GM21367 (cell line): ENCODE data around the gene LRRC23.
"Not testable (repeated sequence)": the region's sequence is repeated elsewhere in the genome, so short reads cannot be mapped to it uniquely, and the experiment has no call there.

Source experiments
- ATAC-seq: cut with Tn5 transposase; IDR thresholded peaks from one replicate; pipeline ENCODE4 v1.9.1; 2021; ENCODE audit not compliant: unreplicated experiment

LRRC23 gene

DNA sequence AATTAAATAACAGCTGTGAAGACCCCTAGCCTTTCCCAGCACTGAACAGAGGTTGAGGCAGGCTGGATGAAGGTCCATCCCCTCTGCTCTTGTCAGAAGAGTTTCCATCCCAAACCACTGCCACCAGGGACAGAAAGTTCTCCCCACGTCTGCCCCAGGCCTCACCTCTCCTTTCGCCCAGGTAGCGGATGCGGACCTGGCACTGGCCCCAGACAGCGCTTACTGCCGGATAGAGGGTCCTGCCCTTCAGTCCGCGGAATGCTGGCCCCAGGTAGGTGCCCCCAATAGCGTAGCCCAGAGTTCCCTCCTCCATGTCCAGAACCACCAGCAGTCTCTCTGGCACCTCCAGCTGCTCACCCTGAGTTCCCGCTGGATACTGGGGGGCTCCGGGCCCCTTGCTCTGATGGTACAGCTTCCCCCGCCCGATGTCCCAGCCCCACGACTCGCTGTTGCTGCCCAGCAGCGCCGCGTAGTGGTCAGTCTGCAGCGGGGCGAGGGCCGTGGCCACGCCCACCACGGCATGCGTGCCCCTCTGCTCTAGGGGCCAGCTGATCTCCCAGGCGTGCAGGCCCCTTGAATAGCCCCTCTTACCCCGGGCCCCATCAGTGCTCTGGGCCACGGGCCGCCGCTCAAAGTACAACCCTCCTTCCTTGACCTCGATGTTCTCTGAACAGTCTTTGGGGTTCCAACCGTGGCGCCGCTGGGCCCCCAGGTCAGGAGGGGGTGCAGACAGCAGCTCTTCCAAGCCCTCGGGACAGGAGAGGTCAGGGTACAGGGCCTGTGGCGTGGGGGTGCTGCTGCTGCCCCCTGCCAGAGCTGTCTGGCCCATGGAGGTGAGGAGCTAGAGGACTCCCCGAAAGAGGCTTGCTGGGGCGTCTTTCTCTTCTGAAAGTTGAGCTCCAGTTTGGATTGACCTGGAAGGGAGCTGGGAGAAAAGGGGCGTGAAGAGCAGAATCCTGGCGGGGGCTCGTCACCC lies 32.3 kb upstream of the LRRC23 start:
- ATAC-seq = peak; percentile 28

DNA sequence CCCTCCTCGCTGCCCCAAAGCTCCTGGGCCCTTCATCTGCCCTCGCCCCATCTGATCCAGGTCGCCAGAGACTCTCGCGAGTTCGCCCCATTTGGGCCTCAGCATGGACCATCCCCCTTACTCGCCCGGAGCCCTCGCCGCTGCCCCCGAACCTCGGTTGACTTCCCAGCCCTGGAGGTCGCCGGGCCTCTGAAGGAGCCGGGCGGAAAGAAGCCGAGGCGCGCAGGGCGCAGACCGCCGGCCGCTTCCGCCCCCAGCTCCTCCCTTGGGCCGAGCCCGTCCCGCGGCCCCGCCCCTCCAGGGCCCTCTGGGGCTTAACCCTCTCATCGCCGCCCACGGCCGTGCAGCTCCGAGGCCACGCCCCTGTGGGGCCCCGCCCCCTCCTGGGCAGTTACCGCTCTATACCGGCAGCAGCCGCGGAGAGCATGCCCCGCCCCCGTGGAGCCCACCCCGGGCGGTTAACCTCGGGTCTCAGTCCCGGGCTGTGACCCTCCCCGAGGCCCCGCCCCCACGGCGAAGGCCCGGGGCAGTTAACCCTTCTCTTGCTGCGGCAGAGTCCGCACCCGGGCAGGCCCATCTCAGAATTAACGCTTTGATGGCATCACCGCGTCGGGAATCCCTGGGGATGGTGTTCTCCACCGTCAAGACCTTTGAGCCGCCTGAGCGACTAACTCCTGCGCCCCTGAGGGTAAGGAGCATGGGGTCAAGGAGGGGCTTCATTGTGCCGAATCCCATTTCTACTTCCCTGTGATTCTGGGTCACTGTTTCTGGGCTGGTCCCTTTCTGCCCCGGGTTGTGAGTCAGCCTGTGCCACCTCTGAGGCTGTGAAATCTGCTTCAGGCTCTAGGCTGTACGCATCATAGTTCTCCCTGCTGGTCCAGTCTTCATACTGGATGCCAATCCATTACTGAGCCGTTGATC lies 31.3 kb upstream of the LRRC23 start, which contains the start of gene SPSB2:
Gene SPSB2 (minus strand): TSS at position 210 of the 921 bp plus-strand sequence. CDS start 402 bp downstream, outside the sequence.
- peak; percentile 61 for ATAC-seq

DNA sequence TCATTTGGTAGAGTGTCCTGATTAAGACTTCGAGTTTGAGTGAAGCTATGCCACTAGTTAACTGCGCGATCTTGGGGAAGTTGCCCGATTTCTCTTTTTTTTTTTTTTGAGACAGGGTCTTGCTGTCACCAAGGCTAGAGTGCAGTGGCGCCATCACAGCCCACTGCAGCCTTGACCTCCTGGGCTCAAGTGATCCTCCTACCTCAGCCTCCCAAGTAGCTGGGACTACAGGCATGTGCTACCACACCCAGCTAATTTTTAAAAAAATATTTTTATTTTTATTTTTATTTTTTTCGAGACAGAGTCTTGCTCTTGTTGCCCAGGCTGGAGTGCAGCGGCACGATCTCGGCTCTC lies 30.6 kb upstream of the LRRC23 start:
- not testable (repeated sequence) for ATAC-seq

DNA sequence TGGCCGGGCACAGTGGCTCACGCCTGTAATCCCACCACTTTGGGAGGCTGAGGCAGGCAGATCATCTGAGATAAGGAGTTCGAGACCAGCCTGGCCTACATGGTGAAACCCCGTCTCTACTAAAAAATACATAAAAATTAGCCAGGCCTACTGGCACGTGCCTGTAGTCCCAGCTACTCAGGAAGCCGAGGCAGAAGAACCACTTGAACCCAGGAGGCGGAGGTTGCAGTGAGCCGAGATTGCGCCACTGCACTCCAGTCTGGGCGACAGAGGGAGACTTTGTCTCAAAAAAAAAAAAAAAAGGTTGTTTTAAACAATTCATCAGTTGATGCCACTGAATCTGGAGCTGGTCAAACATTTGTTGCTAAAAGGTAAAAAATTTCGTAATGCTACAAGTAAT lies 24.8 kb upstream of the LRRC23 start:
- not testable (repeated sequence) for ATAC-seq

DNA sequence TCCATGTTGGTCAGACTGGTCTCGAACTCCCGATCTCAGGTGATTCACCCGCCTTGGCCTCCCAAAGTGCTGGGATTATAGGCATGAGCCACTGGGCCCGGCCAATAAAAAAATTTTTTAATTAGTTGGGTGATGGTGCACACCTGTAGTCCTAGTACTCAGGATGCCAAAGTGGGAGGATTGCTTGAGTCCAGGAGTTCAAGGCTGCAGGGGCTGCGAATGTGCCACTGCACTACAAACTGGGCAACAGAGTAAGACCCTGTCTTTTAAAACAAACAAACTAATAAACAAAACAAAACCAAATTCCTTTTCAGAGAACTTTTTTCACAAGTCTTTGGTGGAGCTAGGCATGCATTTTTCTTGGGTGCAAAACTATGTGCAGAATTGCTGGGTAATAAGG lies 21.4 kb upstream of the LRRC23 start:
- ATAC-seq = no peak

DNA sequence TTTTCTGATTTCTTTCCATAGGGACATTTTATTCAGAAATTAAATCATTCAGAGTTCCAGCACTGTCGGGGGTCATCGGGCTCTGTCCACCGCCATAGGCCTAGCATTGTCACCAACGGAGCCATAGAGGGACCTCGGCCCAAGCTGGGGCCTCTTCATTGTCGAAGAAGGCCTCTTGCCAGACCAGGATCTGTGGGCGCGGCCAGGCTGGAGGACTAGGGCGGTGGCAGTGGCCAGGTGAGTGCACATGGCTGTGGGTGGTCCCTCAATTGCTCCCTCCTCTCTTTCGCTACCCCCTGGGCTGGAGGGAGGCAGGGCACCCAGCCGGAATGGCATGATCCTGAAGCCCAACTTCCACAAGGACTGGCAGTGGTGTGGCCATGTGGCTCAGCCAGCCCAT lies 20.9 kb upstream of the LRRC23 start:
- ATAC-seq = no peak

DNA sequence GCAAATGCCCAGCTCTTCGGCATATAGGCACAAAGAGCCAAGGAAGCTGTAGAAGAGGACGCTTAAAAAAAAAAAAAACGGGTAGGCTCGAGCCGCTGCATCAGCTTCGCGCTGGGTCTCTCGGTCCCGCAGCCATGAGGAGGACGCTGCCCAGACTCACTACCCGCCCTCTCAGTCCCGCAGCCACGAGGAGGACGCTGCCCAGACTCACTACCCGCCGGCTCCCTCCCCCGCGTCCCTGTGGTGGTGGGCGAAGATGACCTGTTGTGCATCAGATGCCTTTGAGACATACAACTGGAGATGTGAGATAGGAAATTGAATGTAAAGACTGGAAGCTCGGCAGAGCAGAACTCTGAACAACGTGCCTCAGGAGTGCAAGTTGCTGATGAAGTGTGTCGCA lies 20.1 kb upstream of the LRRC23 start:
- ATAC-seq = no peak

DNA sequence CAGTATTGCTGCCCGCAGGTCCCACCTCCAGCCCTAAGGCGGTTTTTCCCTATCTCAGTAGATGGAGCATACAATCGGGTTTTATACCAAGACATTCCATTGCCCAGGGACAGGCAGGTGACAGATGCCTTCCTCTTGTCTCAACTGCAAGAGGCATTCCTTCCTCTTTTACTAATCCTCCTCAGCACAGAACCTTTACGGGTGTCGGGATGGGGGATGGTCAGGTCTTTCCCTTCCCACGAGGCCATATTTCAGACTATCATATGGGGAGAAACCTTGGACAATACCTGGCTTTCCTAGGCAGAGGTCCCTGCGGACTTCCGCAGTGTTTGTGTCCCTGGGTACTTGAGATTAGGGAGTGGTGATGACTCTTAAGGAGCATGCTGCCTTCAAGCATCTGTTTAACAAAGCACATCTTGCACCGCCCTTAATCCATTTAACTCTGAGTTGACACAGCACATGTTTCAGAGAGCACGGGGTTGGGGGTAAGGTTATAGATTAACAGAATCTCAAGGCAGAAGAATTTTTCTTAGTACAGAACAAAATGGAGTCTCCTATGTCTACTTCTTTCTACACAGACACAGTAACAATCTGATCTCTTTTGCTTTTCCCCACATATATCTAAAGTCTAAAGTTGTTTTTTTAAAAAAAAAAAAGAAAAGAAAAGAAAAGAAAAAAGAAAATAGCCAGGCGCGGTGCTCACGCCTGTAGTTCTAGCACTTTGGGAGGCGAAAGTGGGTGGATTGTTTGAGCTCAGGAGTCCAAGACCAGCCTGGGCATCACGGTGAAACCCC lies 18.2 kb upstream of the LRRC23 start:
- not testable (repeated sequence) for ATAC-seq

DNA sequence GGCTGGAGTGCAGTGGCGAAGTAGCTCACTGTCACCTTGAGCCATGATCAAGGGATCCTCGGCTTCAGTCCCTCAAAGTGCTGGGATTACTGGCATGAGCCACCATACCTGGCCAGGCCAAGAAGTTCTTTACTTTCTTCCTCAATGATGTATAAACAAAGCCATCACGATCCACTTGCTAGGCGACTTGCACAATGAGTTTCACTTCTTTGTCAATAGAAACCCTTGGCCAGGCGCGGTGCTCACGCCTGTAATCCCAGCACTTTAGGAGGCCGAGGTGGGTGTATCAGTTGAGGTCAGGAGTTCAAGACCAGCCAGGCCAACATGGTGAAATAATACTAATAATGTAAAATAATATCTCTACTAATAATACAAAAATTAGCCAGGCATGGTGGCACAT lies 17.2 kb upstream of the LRRC23 start:
- ATAC-seq = no peak

DNA sequence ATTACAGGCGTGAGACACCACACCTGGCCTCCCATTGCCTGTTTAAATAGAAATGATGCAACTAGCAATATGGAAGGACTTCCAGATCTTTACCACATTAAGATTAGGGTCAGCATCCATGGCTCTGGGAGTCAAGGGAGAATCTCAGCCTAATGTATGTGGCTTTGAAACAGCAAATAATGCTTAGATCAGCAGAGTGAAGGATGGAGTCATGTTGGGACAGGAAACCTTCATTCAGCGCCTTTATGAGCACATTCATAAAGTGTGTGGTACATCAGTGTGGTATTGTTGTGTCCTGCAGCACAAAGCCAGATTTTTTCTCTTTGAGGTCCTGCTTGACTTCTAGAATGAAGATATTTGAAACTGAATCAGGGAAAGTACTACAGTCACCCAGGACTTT lies 16.3 kb upstream of the LRRC23 start:
- ATAC-seq = no peak

DNA sequence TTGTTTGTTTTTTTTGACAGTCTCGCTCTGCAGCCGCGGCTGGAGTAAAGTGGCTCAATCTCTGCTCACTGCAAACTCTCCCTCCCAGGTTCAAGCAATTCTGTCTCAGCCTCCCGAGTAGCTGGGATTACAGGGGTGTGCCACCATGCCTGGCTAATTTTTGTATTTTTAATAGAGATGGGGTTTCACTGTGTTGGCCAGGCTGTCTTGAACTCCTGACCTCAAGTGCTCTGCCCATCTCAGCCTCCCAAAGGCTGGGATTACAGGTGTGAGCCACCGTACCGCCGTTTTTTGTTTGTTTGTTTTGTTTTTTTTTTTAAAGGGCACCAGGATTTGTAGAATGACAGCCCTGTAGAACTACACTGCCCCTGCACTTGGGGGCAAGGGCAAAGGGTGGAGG lies 15.8 kb upstream of the LRRC23 start:
- not testable (repeated sequence) for ATAC-seq

DNA sequence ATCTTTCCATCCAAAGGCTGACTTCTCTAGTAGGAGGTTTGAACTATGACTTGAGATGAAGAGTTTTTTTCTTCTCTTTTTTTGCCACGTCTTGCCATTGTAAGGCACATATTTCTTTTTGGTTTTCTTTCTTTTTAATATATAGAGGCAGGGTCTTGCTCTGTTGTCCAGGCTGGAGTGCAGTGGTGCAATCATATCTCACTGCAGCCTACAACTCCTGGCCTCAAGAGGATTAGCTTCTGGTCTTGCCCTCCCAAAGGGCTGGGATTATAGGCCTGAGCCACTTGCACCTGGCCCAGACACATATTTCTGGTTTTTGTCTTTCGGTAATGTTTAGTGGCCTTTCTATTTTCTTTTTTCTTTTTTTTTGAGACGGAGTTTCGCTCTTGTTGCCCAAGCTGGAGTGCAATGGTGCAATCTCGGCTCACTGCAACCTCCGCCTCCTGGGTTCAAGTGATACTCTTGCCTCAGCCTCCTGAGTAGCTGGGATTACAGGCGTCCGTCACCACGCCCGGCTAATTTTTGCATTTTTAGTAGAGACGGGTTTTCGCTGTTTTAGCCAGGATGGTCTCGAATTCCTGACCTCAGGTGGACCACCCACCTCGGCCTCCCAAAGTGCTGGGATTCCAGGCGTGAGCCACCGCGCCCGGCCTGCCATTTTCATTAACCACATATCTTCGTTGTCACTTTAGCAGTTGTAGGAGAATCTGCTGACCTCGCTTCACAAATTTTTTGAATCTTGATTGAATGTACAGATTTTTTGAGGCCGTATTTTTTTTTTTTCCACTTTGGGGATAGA lies 14.6 kb upstream of the LRRC23 start:
- not testable (repeated sequence) for ATAC-seq

DNA sequence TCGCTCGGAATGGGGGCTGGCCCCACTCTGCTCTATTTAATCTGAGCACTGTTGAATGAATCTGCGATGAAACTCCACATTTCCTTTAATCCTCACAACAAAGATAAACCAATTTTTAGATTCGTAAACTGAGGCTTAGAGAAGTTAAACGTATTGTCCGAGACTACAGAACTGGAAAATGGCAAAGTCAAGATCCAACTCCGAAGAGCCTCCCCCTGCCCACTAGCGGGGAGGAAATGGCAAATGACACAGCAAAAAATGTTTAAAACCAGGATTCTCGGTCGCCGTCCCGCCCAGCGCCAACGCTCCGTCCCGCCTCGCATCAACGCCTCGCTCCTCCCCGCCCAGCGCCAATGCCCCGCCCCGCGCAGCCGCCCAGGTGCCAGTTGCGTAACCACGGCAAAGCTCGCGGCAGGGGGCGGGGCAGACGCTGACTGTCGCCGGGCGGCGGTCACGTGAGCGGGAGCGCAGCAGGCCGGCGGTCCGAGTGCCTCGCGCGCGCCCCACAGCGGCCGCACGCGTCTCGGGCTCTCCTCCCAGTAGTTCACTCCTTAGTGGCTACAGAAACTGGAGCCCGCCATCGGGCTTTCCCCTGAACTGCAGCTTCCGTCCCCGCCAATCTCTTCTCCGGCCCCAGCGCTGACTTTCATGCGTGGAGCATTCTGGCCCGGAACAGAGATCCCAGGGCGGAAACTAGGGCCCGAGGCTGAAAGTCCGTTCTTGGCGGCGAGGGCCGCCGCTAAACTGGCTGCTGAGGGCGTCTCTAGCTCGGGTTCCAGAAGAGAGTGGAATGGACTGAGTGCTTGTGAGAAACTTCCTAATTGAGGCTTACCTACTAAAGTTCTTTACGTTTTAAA lies 13.6 kb upstream of the LRRC23 start:
- peak; percentile 88 for ATAC-seq

DNA sequence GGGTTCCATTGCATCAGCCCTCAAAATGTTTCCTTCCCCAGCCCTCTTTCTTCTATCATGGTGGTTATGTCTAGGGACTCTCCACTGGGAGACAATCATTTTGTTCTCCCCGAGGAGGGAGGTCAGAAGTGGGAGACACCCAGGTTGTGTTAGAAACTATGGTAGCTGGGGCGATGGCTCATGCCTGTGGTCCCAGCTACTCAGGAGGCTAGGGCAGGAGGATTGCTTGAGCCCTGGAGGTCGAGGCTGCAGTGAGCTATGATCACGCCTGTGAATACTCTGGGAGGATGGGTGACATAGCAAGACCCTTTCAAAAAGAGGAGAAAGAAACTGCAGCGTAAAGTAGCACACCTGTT lies 13.0 kb upstream of the LRRC23 start:
- no peak for ATAC-seq

DNA sequence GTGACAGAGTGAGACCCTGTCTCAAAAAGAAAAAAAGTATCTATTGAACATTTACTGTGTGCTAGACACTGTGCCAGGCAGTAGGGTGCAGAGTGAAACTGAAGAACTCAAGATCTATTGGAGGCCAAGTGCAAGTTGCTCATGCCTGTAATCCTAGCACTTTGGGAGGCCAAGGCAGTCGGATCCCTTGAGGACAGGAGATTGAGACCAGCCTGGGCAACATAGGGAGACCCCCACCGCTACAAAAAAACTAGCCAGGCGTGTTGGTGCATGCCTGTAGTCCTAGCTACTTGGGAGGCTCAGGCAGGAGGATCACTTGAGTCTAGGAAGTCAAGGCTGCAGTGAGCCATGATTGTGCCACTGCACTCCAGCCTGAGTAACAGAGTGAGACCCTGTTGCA lies 11.9 kb upstream of the LRRC23 start:
- not testable (repeated sequence) for ATAC-seq

DNA sequence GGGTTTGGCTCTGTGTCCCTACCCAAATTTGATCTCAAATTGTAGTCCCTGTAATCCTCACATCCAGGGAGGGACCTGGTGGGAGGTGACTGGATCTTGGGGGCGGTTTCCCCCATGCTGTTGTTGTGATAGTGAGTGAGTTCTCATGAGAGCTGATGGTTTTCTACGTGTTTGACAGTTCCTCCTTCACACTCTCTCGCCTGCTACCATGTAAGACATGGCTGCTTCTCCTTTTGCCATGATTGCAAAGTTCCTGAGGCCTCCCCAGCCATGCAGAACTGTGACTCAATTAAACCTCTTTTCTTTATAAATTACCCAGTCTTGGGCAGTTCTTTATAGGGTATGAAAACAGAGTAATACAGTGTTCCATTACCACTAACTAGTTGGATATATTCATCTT lies 10.3 kb upstream of the LRRC23 start:
- ATAC-seq = no peak

DNA sequence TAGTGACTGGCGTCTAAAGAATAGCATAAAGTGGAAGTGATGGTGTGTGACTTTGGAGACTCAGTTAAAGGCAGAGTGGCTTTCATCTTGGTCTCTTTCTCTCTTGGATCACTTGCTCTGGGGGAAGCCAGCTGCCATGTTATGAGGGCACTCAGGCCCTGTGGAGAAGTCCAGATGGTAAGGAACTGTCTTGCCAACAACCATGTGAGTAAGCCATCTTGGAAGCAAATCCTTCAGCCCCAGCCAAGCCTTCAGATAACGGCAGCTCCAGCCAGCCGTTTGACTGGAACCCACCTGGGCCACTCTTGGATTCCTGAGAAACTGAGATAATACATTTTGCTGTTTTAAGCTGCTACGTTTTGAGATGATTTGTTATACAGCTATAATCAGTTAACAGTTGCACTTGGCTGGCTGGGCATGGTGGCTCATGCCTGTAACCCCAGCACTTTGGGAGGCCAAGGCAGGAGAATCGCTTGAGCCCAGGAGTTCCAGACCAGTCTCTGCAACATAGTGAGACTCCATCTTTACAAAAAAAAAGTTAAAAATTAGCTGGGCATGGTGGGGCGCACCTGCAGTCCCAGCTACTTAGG lies 7.7 kb upstream of the LRRC23 start:
- ATAC-seq = no peak

DNA sequence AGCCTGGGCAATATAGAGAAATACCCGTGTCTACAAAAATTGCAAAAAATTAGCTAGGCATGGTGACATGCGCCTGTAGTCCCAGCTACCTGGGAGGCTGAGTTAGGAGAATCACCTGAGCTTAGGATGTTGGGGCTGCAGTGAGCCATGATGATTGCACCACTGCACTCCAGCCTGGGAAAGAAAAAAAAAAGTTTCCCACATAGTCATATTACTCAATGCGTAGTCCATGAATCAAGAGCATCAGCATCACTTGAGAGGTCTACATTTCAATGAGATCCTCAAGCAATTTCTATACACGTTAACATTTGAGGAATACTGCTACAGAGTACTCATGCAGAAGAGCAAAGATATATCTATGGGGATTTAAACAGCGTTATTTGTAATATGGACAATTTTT lies 5.2 kb upstream of the LRRC23 start:
- no peak for ATAC-seq
